Mesenchymal stem cell (in vitro differentiated cells and primary cell): ENCODE results near the gene FMN2.

Source experiments
- DNase-seq: peaks from one replicate; pipeline ENCODE4 v3.0.0-alpha.2; 2013
- H2AFZ ChIP-seq: one replicate; pipeline ENCODE4 v1.6.1; 2013; ENCODE audit warnings: low read depth, mild to moderate bottlenecking, control low read depth, inconsistent platforms, low read length, moderate library complexity
- H2AK5ac ChIP-seq: 2 replicates; pipeline ENCODE4 v1.6.1; 2013; ENCODE audit warnings: low read length, moderate library complexity, mild to moderate bottlenecking, inconsistent platforms; ENCODE audit not compliant: severe bottlenecking
- H2BK120ac ChIP-seq: one replicate; pipeline ENCODE4 v1.6.1; 2013; ENCODE audit warnings: low read depth, mild to moderate bottlenecking, inconsistent platforms, low read length, moderate library complexity
- H2BK12ac ChIP-seq, 2 experiments: one replicate each; pipeline ENCODE4 v1.6.1; 2013; ENCODE audit warnings: inconsistent platforms in 2 of 2, low read length in 2 of 2, mild to moderate bottlenecking in 2 of 2, moderate library complexity in 2 of 2, control low read depth in 1 of 2
- H2BK15ac ChIP-seq: one replicate; pipeline ENCODE4 v1.6.1; 2013; ENCODE audit warnings: mild to moderate bottlenecking, low read depth, inconsistent platforms; ENCODE audit not compliant: poor library complexity, severe bottlenecking
- H2BK5ac ChIP-seq: 2 replicates; pipeline ENCODE4 v1.6.1; 2013; ENCODE audit warnings: low read depth, mild to moderate bottlenecking, low read length, control low read depth, inconsistent platforms; ENCODE audit not compliant: poor library complexity, severe bottlenecking
- H3K14ac ChIP-seq, 2 experiments: one replicate each; pipeline ENCODE4 v1.6.1; 2013; ENCODE audit warnings: inconsistent platforms in 2 of 2, low read length in 2 of 2, control low read depth in 1 of 2, mild to moderate bottlenecking in 1 of 2, moderate library complexity in 1 of 2
- H3K18ac ChIP-seq, 2 experiments: one replicate each; pipeline ENCODE4 v1.6.1; 2013; ENCODE audit warnings: inconsistent platforms in 2 of 2, low read length in 2 of 2, control low read depth in 1 of 2, low read depth in 1 of 2, mild to moderate bottlenecking in 1 of 2
- H3K23ac ChIP-seq, 2 experiments: one replicate each; pipeline ENCODE4 v1.6.1; 2013; ENCODE audit warnings: inconsistent platforms in 2 of 2, low read length in 2 of 2, mild to moderate bottlenecking in 2 of 2, moderate library complexity in 2 of 2, control low read depth in 1 of 2
- H3K27ac ChIP-seq: 2 replicates; pipeline ENCODE4 v1.5.1; 2013; ENCODE audit warnings: mild to moderate bottlenecking, moderate library complexity, low read length, control low read depth, inconsistent platforms; ENCODE audit not compliant: poor library complexity, severe bottlenecking
- H3K27me3 ChIP-seq, 2 experiments: 2 replicates each; pipeline versions ENCODE4 v1.6.1 to v1.7.0; 2013; ENCODE audit warnings: low read length in 2 of 2, mild to moderate bottlenecking in 2 of 2, moderate library complexity in 2 of 2, control low read depth in 1 of 2, inconsistent platforms in 1 of 2; ENCODE audit not compliant: control insufficient read depth in 1 of 2, insufficient read depth in 1 of 2
- H3K36me3 ChIP-seq, 2 experiments: 2 replicates each; pipeline versions ENCODE4 v1.6.1 to v1.7.0; 2013; ENCODE audit warnings: low read length in 2 of 2, control low read depth in 1 of 2, inconsistent platforms in 1 of 2, low read depth in 1 of 2, mild to moderate bottlenecking in 1 of 2; ENCODE audit not compliant: insufficient read depth in 2 of 2, control insufficient read depth in 1 of 2
- H3K4ac ChIP-seq, 2 experiments: one replicate each; pipeline ENCODE4 v1.6.1; 2013; ENCODE audit warnings: inconsistent platforms in 2 of 2, low read length in 2 of 2, mild to moderate bottlenecking in 2 of 2, moderate library complexity in 2 of 2, control low read depth in 1 of 2, low read depth in 1 of 2
- H3K4me1 ChIP-seq: 2 replicates; pipeline ENCODE4 v1.6.1; 2013; ENCODE audit warnings: low read depth, low read length, control low read depth; ENCODE audit not compliant: control insufficient read depth, insufficient read depth
- H3K4me2 ChIP-seq: 2 replicates; pipeline ENCODE4 v1.6.1; 2013; ENCODE audit warnings: low read length, mild to moderate bottlenecking, inconsistent platforms; ENCODE audit not compliant: poor library complexity, severe bottlenecking
- H3K4me3 ChIP-seq, 2 experiments: 2 replicates each; pipeline versions ENCODE4 v1.5.1 to v1.7.0; 2013; ENCODE audit warnings: low read length in 2 of 2, mild to moderate bottlenecking in 2 of 2, control low read depth in 1 of 2, low read depth in 1 of 2; ENCODE audit not compliant: insufficient read depth in 1 of 2
- H3K79me1 ChIP-seq: replicated peaks from 2 replicates; pipeline ENCODE4 v1.6.1; 2013; ENCODE audit warnings: mild to moderate bottlenecking, control low read depth, low read length, inconsistent platforms; ENCODE audit not compliant: poor library complexity, severe bottlenecking
- H3K9ac ChIP-seq: 2 replicates; pipeline ENCODE4 v1.7.0; 2013; ENCODE audit warnings: mild to moderate bottlenecking, low read length, moderate library complexity
- H3K9me3 ChIP-seq: 2 replicates; pipeline ENCODE4 v1.7.0; 2013; ENCODE audit warnings: mild to moderate bottlenecking, low read length; ENCODE audit not compliant: control insufficient read depth
- H4K8ac ChIP-seq: one replicate; pipeline ENCODE4 v1.6.1; 2013; ENCODE audit warnings: inconsistent platforms, mild to moderate bottlenecking, low read length, moderate library complexity
- H4K91ac ChIP-seq: one replicate; pipeline ENCODE4 v1.6.1; 2013; ENCODE audit warnings: mild to moderate bottlenecking, low read length, inconsistent platforms
- WGBS: methylation state at CpG from one replicate; pipeline ENCODE4 v1.1.7; 2013; ENCODE audit warnings: mixed read lengths; 5-methylcytosine and 5-hydroxymethylcytosine counted together

The FMN2 gene

DNA sequence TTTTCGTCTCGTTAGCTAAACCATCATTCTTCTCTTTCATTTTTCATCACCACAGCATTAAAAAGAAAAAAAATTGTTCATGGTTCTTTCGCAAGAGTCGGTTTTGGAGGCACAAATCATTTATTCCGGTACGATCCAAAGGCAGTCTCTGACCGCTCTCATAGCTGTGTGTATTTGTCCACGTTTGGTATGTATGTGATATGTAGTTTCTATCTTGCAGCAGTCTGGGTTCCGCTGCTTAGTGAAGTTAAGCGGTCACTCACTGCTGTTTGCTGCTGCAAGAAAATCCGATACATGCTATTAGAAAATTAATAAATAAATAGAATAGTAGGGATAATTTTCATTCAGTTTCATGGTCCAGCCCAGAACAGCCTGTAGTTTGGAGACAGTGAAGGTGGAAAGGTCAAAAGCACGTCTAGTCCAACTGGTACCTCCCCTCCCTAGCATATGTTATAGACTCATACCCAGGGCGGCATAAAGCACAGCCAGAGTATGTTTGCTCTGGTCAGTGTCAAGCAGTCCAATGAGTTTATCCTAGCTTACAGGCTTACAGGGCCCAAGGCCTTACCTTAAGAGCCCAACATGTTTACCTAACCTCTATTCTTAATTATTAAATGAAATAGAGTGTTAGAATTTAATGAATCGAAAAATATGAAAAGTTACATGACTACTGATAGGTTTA lies 2.5 kb downstream of the FMN2 start:
- WGBS = 92% methylated on average over 11 of the region's 14 CpGs
- Histone ChIP-seq H3K36me3 (no peaks in the 10 kb centered on the region), H4K91ac (no peak overlapping the region), H3K4ac (no peak overlapping the region), H2BK12ac (no peak overlapping the region), H2BK5ac (no peak overlapping the region), H2BK120ac (no peak overlapping the region), H2BK15ac (no peak overlapping the region), H3K4me3 (peak overlapping the region in 1 of 2 experiments; percentile 87), H2AFZ (no peak overlapping the region), H3K4me1 (peaks cover 3% of the 10 kb centered on the region), H3K9ac (peak overlapping the region; percentile 79), H3K27ac (no peak overlapping the region), H3K9me3 (no peaks in the 10 kb centered on the region), H3K79me1 (peaks cover 2% of the 10 kb centered on the region), H2AK5ac (no peak overlapping the region), H3K4me2 (peak overlapping the region; percentile 81), H3K23ac (no peak overlapping the region), H4K8ac (no peak overlapping the region), H3K14ac (no peak overlapping the region), H3K27me3 (peaks cover 0 to 19% of the 10 kb centered on the region in 2 experiments), H3K18ac (no peak overlapping the region)
- no peak for DNase-seq

- DNase-seq = no peak
- Histone ChIP-seq H2BK5ac (no peak overlapping the region), H4K91ac (no peak overlapping the region), H3K4me2 (no peak overlapping the region), H2BK15ac (no peak overlapping the region), H3K23ac (no peak overlapping the region), H3K4me3 (no peak overlapping the region), H3K4ac (no peak overlapping the region), H2BK12ac (no peak overlapping the region), H3K9ac (no peak overlapping the region), H3K9me3 (no peaks in the 10 kb centered on the region), H2AFZ (no peak overlapping the region), H4K8ac (no peak overlapping the region), H3K18ac (no peak overlapping the region), H3K36me3 (no peaks in the 10 kb centered on the region), H3K27me3 (no peaks in the 10 kb centered on the region), H2BK120ac (no peak overlapping the region), H3K14ac (no peak overlapping the region), H3K79me1 (peaks cover 2% of the 10 kb centered on the region), H3K4me1 (peaks cover 6% of the 10 kb centered on the region), H3K27ac (no peak overlapping the region), H2AK5ac (no peak overlapping the region)
- WGBS = 71% methylated on average over 2 of the region's 4 CpGs
Measured at GRCh38 chr1:240096974-240097373, 5.3 kb downstream of the FMN2 start.

GRCh38 chr1:240098534-240098933 lies 6.9 kb downstream of the FMN2 start:
- DNase-seq = no peak
- Histone ChIP-seq H3K4ac (no peak overlapping the region), H3K23ac (no peak overlapping the region), H3K27ac (no peak overlapping the region), H2BK12ac (no peak overlapping the region), H4K8ac (no peak overlapping the region), H4K91ac (no peak overlapping the region), H3K18ac (no peak overlapping the region), H2BK15ac (no peak overlapping the region), H3K9ac (no peak overlapping the region), H3K27me3 (no peaks in the 10 kb centered on the region), H3K79me1 (peaks cover 1% of the 10 kb centered on the region), H2BK5ac (no peak overlapping the region), H2AK5ac (no peak overlapping the region), H3K9me3 (no peaks in the 10 kb centered on the region), H2BK120ac (no peak overlapping the region), H3K4me2 (no peak overlapping the region), H2AFZ (no peak overlapping the region), H3K14ac (no peak overlapping the region), H3K36me3 (no peaks in the 10 kb centered on the region), H3K4me1 (peaks cover 6% of the 10 kb centered on the region), H3K4me3 (no peak overlapping the region)
- WGBS = 99% methylated on average over 5 of the region's 6 CpGs

DNA sequence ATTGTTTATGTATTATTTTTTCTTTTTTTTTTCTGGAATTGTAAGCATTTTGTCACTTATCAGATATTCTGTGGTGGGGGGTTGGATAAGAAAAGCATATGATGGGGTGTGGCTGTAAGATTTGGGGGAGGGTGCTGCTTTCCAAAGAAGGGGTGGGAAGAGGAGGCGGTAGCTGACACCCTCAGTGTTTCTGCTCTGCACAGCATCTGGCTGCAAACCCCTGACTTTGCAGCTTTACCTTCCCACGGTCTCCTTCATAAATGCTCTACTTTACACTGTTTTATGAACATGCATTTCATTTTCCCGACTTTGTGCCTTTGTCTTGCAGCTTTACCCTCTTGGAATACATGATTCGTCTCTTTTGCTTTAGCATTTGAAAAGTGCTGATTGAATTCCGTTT lies 7.6 kb downstream of the FMN2 start:
- Histone ChIP-seq H3K23ac (no peak overlapping the region), H2BK120ac (no peak overlapping the region), H3K9me3 (no peaks in the 10 kb centered on the region), H2BK15ac (no peak overlapping the region), H3K18ac (no peak overlapping the region), H3K9ac (peak overlapping the region; percentile 35), H3K4me3 (peak overlapping the region in 1 of 2 experiments; percentile 54), H2BK12ac (no peak overlapping the region), H4K91ac (no peak overlapping the region), H3K4me1 (peaks cover 5% of the 10 kb centered on the region), H3K4ac (no peak overlapping the region), H2AFZ (no peak overlapping the region), H4K8ac (no peak overlapping the region), H3K36me3 (no peaks in the 10 kb centered on the region), H3K4me2 (no peak overlapping the region), H3K27ac (peak overlapping the region; percentile 81), H2BK5ac (peak overlapping the region; percentile 81), H2AK5ac (no peak overlapping the region), H3K79me1 (peaks cover 1% of the 10 kb centered on the region), H3K14ac (no peak overlapping the region), H3K27me3 (no peaks in the 10 kb centered on the region)
- WGBS = 83% methylated on average over 4 of the region's 5 CpGs
- no peak for DNase-seq
